Suprapubic skin (tissue), 4 donors: ENCODE results near the gene MTREX. TPM values are rescaled to one million over a fixed set of nuclear protein-coding genes. Genes with fewer than 3 reads are reported as not detected.

Source experiments
- DNase-seq, 2 donors: peaks; one replicate each; pipeline ENCODE4 v3.0.0-alpha.2; 2019; ENCODE audit warnings: low spot score in 2 of 2
- H3K27ac ChIP-seq: fragments of 200-600 bp; sonication (generic); one replicate; pipeline ENCODE4 v1.5.1; 2019
- H3K27me3 ChIP-seq: fragments of 200-600 bp; sonication (generic); one replicate; pipeline ENCODE4 v1.5.1; 2019
- H3K36me3 ChIP-seq: fragments of 200-600 bp; sonication (generic); one replicate; pipeline ENCODE4 v1.5.1; 2019
- H3K4me1 ChIP-seq: fragments of 200-600 bp; sonication (generic); one replicate; pipeline ENCODE4 v1.5.1; 2019
- H3K4me3 ChIP-seq: fragments of 200-600 bp; sonication (generic); one replicate; pipeline ENCODE4 v1.5.1; 2019; ENCODE audit warnings: mild to moderate bottlenecking
- H3K9me3 ChIP-seq: fragments of 200-600 bp; sonication (generic); one replicate; pipeline ENCODE4 v1.5.1; 2019
- EP300 ChIP-seq: sonication (generic); formaldehyde crosslinking; IDR thresholded peaks from one replicate; pipeline ENCODE4 v1.6.1; 2017; ENCODE audit warnings: antibody characterized with exemption
- POLR2A ChIP-seq, 2 donors: fragments of 450-650 bp; IDR thresholded peaks; one replicate each; pipeline ENCODE4 v1.6.1; 2017; ENCODE audit warnings: antibody characterized with exemption in 2 of 2, mild to moderate bottlenecking in 2 of 2, moderate library complexity in 2 of 2
- POLR2AphosphoS5 ChIP-seq, 3 donors: sonication (generic); formaldehyde crosslinking; IDR thresholded peaks; one replicate each; pipeline ENCODE4 v1.6.1; 2017; ENCODE audit warnings: antibody characterized with exemption in 3 of 3
- WGBS: methylation state at CpG from one replicate; pipeline ENCODE4 v1.1.5; 2018; 5-methylcytosine and 5-hydroxymethylcytosine counted together
- total RNA-seq, 4 donors: library from RNA; depleted of rRNA; stranded (reverse); fragments of >200 nt; gene quantifications; one replicate each; pipeline ENCODE4 v1.1.0, GENCODE V29; 2016
- TF ChIP-seq, protein P1 (sequence below), 2 donors: fragments of 200-600 bp in 1 of 2; fragments of 450-650 bp in 1 of 2; sonication (generic) in 1 of 2; IDR thresholded peaks; one replicate each; pipeline ENCODE4 v1.5.1; 2016 to 2019; ENCODE audit warnings: antibody characterized with exemption in 2 of 2, mild to moderate bottlenecking in 1 of 2, moderate library complexity in 1 of 2

MTREX gene
- total RNA-seq, 4 donors from 2014 or later = 50.0 to 131 (median 70.8) TPM

DNA sequence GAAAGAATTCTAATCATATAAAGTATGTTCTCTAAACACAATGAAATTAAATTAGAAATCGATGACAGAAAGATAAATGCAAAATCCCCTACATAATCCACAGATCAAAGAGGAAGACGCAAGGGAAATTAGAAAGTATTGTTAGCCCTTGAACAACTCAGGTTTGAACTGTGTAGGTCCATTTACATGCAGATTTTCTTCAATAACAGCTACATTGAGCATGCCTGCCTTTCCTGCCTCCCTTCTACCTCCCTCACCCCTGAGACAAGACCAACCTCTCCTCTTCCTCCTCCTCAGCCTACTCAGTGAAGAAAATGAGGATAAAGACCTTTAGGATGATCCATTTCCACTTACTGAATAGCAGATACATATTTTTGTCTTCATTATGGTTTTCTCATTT lies 151.8 kb downstream of the MTREX start:
- Histone ChIP-seq H3K4me1 (no peaks in the 10 kb centered on the region), H3K27me3 (no peaks in the 10 kb centered on the region), H3K9me3 (no peaks in the 10 kb centered on the region), H3K4me3 (no peak overlapping the region), H3K36me3 (no peaks in the 10 kb centered on the region), H3K27ac (no peak overlapping the region)
- 93% methylated on average over 2 of the region's 2 CpGs for WGBS
- no peak for DNase-seq
- TF ChIP-seq POLR2A (IDR thresholded peaks at IDR 0.05) (no peak), POLR2AphosphoS5 (IDR thresholded peaks at IDR 0.05) (no peak), EP300 (no peak)
- TF ChIP-seq, protein P1, sequence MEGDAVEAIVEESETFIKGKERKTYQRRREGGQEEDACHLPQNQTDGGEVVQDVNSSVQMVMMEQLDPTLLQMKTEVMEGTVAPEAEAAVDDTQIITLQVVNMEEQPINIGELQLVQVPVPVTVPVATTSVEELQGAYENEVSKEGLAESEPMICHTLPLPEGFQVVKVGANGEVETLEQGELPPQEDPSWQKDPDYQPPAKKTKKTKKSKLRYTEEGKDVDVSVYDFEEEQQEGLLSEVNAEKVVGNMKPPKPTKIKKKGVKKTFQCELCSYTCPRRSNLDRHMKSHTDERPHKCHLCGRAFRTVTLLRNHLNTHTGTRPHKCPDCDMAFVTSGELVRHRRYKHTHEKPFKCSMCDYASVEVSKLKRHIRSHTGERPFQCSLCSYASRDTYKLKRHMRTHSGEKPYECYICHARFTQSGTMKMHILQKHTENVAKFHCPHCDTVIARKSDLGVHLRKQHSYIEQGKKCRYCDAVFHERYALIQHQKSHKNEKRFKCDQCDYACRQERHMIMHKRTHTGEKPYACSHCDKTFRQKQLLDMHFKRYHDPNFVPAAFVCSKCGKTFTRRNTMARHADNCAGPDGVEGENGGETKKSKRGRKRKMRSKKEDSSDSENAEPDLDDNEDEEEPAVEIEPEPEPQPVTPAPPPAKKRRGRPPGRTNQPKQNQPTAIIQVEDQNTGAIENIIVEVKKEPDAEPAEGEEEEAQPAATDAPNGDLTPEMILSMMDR (IDR thresholded peaks at IDR 0.05) = no peak

DNA sequence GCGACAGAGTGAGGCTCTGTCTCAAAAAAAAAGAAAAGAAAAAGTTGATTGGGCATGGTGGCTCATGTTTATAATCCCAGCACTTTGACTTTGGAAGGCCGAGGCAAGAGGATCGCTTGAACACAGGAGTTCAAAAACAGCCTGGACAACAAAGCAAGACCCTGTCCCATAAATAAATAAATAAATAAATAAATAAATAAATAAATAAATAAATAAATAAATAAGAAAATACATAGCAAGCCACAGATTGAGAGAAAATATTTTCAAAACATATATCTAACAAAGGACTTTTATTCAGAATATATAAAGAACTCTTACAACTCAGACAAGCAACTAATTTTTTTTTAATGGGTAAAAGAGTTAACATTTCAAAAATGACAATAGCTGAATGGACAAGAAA lies 155.8 kb downstream of the MTREX start:
- Histone ChIP-seq H3K4me1 (no peaks in the 10 kb centered on the region), H3K27ac (no peak overlapping the region), H3K36me3 (peaks cover 3% of the 10 kb centered on the region), H3K4me3 (no peak overlapping the region), H3K27me3 (no peaks in the 10 kb centered on the region), H3K9me3 (no peaks in the 10 kb centered on the region)
- no peak for DNase-seq
- WGBS = 93% methylated on average over 3 of the region's 3 CpGs
- TF ChIP-seq EP300 (no peak), POLR2A (IDR thresholded peaks at IDR 0.05) (no peak), POLR2AphosphoS5 (IDR thresholded peaks at IDR 0.05) (no peak)
- TF ChIP-seq, protein P1 (IDR thresholded peaks at IDR 0.05) = no peak

DNA sequence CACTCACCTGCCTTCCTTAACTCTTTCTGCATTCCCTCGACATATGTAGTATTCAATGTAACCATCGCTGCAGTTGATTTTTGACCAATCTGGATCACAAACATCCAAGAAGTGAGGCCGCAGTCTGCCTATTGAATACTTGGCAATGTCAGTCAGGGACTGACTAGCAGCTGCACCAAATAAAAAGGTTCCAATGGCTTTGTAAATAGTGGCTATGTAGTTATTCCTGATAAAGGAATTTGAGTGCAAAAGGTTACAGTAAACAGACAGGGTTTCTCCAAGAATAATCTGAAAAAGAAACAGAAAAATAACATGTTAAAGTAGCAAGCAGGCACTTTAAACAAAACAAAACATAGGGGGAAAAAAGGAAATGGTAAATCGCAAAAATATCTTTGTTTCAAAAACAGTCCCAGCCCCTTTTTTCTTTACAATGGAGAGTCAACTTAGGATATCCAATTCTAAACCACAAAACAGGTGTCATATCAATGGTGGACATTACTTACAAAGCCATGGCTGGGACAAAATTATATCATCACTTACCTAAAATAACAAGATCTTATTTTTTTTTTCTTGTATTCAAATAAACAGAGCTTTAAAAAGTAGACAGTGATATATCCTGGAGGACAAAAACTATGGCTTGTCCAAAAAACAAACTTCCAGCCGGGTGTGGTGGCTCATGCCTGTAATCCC lies 160.2 kb downstream of the MTREX start:
- no peak for DNase-seq
- WGBS = 88% methylated on average over 5 of the region's 5 CpGs
- Histone ChIP-seq H3K27ac (no peak overlapping the region), H3K36me3 (peaks cover 3% of the 10 kb centered on the region), H3K4me1 (no peaks in the 10 kb centered on the region), H3K9me3 (no peaks in the 10 kb centered on the region), H3K27me3 (no peaks in the 10 kb centered on the region), H3K4me3 (no peak overlapping the region)
- TF ChIP-seq POLR2A (IDR thresholded peaks at IDR 0.05) (no peak), EP300 (no peak), POLR2AphosphoS5 (IDR thresholded peaks at IDR 0.05) (no peak)
- TF ChIP-seq, protein P1 (IDR thresholded peaks at IDR 0.05) = no peak

DNA sequence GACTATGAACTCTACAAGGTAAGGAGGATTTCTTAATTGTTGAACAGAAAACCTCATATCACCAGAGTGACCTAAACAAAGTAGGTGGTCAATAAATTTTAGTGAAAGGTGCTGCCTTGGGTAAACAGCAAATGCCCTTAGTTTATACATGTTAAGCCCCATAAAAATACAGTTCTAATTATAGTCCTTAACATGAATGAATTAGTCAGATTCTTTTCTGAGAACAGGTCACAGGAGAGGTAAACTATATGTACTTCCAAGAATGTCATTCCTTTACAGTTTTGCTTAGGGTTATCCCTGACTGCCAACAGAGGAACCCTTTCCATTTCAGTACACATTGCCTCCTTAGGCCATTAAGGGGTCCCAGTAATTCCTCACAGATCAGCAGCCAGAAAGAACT lies 162.1 kb downstream of the MTREX start:
- Histone ChIP-seq H3K27ac (no peak overlapping the region), H3K36me3 (peaks cover 3% of the 10 kb centered on the region), H3K27me3 (no peaks in the 10 kb centered on the region), H3K4me3 (no peak overlapping the region), H3K9me3 (no peaks in the 10 kb centered on the region), H3K4me1 (no peaks in the 10 kb centered on the region)
- TF ChIP-seq POLR2AphosphoS5 (IDR thresholded peaks at IDR 0.05) (no peak), EP300 (no peak), POLR2A (IDR thresholded peaks at IDR 0.05) (no peak)
- TF ChIP-seq, protein P1 (IDR thresholded peaks at IDR 0.05) = no peak
- no peak for DNase-seq

DNA sequence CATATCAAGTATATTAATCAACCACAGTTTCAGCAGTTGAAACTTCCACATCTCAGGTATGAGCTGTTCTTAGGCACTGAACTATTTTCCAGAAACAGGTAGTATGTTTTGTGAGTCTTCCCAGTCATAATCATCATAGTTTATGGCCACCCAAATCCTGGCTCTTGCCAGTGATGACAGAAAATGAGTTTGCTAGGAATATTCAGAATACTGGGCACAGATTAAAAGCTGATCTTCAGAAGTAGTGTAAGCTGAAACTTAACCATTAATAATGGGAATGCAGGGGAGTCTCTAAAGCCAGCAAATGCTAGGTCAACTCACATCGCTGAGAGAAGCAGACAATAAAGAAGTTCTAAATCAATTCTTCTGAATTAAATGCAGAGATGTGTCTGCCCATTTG lies 162.5 kb downstream of the MTREX start:
- TF ChIP-seq EP300 (no peak), POLR2AphosphoS5 (IDR thresholded peaks at IDR 0.05) (no peak), POLR2A (IDR thresholded peaks at IDR 0.05) (no peak)
- TF ChIP-seq, protein P1 (IDR thresholded peaks at IDR 0.05) = no peak
- Histone ChIP-seq H3K4me1 (no peaks in the 10 kb centered on the region), H3K27ac (no peak overlapping the region), H3K36me3 (peaks cover 3% of the 10 kb centered on the region), H3K4me3 (no peak overlapping the region), H3K9me3 (no peaks in the 10 kb centered on the region), H3K27me3 (no peaks in the 10 kb centered on the region)
- DNase-seq = no peak
- 91% methylated on average over 1 of the region's 1 CpG for WGBS
